ENCODE measurements around the gene ST6GALNAC2.

Gene ST6GALNAC2

GRCh38 chr17:76584427-76585032 lies 1.1 kb downstream of the ST6GALNAC2 start:
- Mint-ChIP-seq H3K4me1 (peaks cover 8% of the 10 kb centered on the region), H3K4me3 (peak overlapping the region; percentile 63), H3K27me3 (peaks cover 31% of the 10 kb centered on the region), H3K36me3 (peaks cover 5% of the 10 kb centered on the region), H3K27ac (no peak overlapping the region), H3K9me3 (no peaks in the 10 kb centered on the region)

GRCh38 chr17:76582660-76583059 lies 3.0 kb downstream of the ST6GALNAC2 start:
- H3K4me3 Mint-ChIP-seq = no peak overlapping the region
- peaks cover 8% of the 10 kb centered on the region for H3K4me1 Mint-ChIP-seq
- peaks cover 18% of the 10 kb centered on the region for H3K27me3 Mint-ChIP-seq
- H3K36me3 Mint-ChIP-seq = no peaks in the 10 kb centered on the region
- H3K27ac Mint-ChIP-seq = no peak overlapping the region
- H3K9me3 Mint-ChIP-seq = no peaks in the 10 kb centered on the region

DNA sequence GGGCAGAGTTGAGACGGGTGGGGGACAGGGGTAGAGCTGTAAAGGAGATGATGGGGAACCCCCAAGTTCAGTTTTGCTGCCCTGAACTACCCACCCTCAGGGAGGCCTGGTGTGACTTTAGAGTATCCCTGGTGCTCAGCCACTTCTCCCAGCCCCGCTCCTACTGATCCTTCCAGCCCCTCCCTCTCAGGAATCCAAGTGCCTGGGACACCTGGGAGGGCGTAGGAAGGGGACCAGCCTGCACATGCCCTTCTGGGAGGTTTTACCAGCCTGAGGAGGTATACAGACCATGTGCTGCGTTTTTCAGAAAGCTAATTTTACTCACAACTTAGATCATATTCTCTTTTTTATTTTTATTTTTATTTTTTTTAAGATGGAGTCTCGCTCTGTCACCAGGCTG lies 4.1 kb downstream of the ST6GALNAC2 start:
- no peaks in the 10 kb centered on the region for H3K4me1 Mint-ChIP-seq
- peaks cover 10% of the 10 kb centered on the region for H3K27me3 Mint-ChIP-seq
- no peaks in the 10 kb centered on the region for H3K36me3 Mint-ChIP-seq
- no peak overlapping the region for H3K4me3 Mint-ChIP-seq
- no peaks in the 10 kb centered on the region for H3K9me3 Mint-ChIP-seq
- H3K27ac Mint-ChIP-seq = no peak overlapping the region

GRCh38 chr17:76579281-76579680 lies 6.4 kb downstream of the ST6GALNAC2 start:
- Mint-ChIP-seq H3K36me3 (no peaks in the 10 kb centered on the region), H3K27ac (no peak overlapping the region), H3K27me3 (peaks cover 10% of the 10 kb centered on the region), H3K4me1 (no peaks in the 10 kb centered on the region), H3K4me3 (no peak overlapping the region), H3K9me3 (no peaks in the 10 kb centered on the region)

GRCh38 chr17:76578376-76578775 lies 7.3 kb downstream of the ST6GALNAC2 start:
- no peaks in the 10 kb centered on the region for H3K36me3 Mint-ChIP-seq
- H3K4me1 Mint-ChIP-seq = no peaks in the 10 kb centered on the region
- no peak overlapping the region for H3K4me3 Mint-ChIP-seq
- H3K27me3 Mint-ChIP-seq = peaks cover 5% of the 10 kb centered on the region
- H3K27ac Mint-ChIP-seq = no peak overlapping the region
- no peaks in the 10 kb centered on the region for H3K9me3 Mint-ChIP-seq

- Mint-ChIP-seq H3K27ac (no peak overlapping the region), H3K36me3 (no peaks in the 10 kb centered on the region), H3K27me3 (peaks cover 5% of the 10 kb centered on the region), H3K4me3 (no peak overlapping the region), H3K9me3 (no peaks in the 10 kb centered on the region), H3K4me1 (no peaks in the 10 kb centered on the region)
Observed at GRCh38 chr17:76577876-76578275, 7.8 kb downstream of the ST6GALNAC2 start.

GRCh38 chr17:76576189-76576588 lies 9.5 kb downstream of the ST6GALNAC2 start:
- Mint-ChIP-seq H3K9me3 (no peaks in the 10 kb centered on the region), H3K4me1 (no peaks in the 10 kb centered on the region), H3K27me3 (no peaks in the 10 kb centered on the region), H3K36me3 (no peaks in the 10 kb centered on the region), H3K27ac (peak overlapping the region; percentile 24), H3K4me3 (no peak overlapping the region)

- Mint-ChIP-seq H3K27ac (no peak overlapping the region), H3K36me3 (no peaks in the 10 kb centered on the region), H3K4me3 (no peak overlapping the region), H3K27me3 (no peaks in the 10 kb centered on the region), H3K4me1 (no peaks in the 10 kb centered on the region), H3K9me3 (no peaks in the 10 kb centered on the region)
Observed at GRCh38 chr17:76575570-76575969, 10.1 kb downstream of the ST6GALNAC2 start.

DNA sequence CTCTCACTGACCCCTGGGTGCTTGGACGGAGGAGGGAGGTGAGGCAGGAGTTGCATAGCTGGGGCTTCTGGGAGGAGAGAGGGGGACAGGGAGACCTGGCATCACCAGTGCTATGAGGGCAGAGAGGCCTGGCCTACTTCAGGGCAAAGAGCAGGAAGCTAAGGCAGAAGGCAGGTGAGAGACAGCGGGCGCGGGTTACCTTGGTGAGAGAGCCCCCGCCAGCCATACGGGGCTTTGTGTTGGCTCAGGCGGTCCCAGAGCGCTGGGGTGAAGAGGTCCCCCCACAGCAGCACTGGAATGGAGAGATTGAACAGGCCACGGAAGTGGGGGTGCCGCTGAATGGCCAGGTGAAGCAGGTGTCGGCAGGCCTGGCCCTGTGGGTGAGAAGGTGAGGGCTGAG lies 11.5 kb downstream of the ST6GALNAC2 start:
- Mint-ChIP-seq H3K27me3 (no peaks in the 10 kb centered on the region), H3K9me3 (no peaks in the 10 kb centered on the region), H3K27ac (no peak overlapping the region), H3K4me1 (no peaks in the 10 kb centered on the region), H3K36me3 (no peaks in the 10 kb centered on the region), H3K4me3 (no peak overlapping the region)

- Mint-ChIP-seq H3K4me3 (no peak overlapping the region), H3K27me3 (no peaks in the 10 kb centered on the region), H3K27ac (no peak overlapping the region), H3K9me3 (no peaks in the 10 kb centered on the region), H3K36me3 (no peaks in the 10 kb centered on the region), H3K4me1 (peaks cover 6% of the 10 kb centered on the region)
Observed at GRCh38 chr17:76573096-76573495, 12.6 kb downstream of the ST6GALNAC2 start.

DNA sequence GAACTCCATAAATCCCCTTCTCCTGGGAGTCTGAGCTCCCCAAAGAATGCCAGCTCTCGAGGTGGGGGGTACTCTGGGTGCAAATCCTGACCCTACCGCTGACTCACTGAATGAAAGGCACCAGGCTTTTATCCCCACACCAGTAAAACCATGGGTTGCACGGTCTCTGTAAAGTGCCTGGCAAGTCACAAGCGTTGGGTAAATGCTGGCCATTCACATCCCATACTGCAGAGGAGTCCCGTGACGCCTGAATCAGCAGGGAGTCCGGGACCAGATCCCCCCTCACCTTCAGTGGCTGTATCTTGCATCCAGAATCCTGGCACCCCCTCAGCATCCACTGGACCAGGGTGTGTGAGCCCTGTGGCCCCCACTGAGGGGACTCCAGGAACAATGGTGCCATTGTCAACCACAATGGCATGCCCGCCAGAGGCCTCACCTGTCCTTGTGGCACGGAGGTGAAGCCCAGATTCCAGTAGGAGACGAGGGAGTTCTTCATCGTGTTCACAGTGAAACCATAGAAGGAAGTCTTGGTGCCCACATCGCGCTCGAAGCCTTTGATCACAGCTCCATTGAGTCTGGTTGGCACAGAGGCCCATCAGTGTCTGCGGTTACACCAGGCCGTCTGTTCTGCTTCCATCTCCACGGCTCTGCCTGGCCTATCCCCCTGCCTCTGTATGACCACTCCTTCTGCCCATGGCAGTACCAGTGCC lies 13.3 kb downstream of the ST6GALNAC2 start:
- no peaks in the 10 kb centered on the region for H3K36me3 Mint-ChIP-seq
- peaks cover 12% of the 10 kb centered on the region for H3K4me1 Mint-ChIP-seq
- H3K4me3 Mint-ChIP-seq = no peak overlapping the region
- H3K27me3 Mint-ChIP-seq = no peaks in the 10 kb centered on the region
- H3K27ac Mint-ChIP-seq = no peak overlapping the region
- H3K9me3 Mint-ChIP-seq = no peaks in the 10 kb centered on the region

- Mint-ChIP-seq H3K36me3 (peaks cover 4% of the 10 kb centered on the region), H3K9me3 (no peaks in the 10 kb centered on the region), H3K27me3 (no peaks in the 10 kb centered on the region), H3K27ac (no peak overlapping the region), H3K4me1 (peaks cover 23% of the 10 kb centered on the region), H3K4me3 (no peak overlapping the region)
Observed at GRCh38 chr17:76570877-76571471, 14.7 kb downstream of the ST6GALNAC2 start.

- no peaks in the 10 kb centered on the region for H3K9me3 Mint-ChIP-seq
- H3K36me3 Mint-ChIP-seq = peaks cover 9% of the 10 kb centered on the region
- no peak overlapping the region for H3K4me3 Mint-ChIP-seq
- no peak overlapping the region for H3K27ac Mint-ChIP-seq
- peaks cover 28% of the 10 kb centered on the region for H3K4me1 Mint-ChIP-seq
- H3K27me3 Mint-ChIP-seq = no peaks in the 10 kb centered on the region
Observed at GRCh38 chr17:76570457-76570856, 15.2 kb downstream of the ST6GALNAC2 start.

DNA sequence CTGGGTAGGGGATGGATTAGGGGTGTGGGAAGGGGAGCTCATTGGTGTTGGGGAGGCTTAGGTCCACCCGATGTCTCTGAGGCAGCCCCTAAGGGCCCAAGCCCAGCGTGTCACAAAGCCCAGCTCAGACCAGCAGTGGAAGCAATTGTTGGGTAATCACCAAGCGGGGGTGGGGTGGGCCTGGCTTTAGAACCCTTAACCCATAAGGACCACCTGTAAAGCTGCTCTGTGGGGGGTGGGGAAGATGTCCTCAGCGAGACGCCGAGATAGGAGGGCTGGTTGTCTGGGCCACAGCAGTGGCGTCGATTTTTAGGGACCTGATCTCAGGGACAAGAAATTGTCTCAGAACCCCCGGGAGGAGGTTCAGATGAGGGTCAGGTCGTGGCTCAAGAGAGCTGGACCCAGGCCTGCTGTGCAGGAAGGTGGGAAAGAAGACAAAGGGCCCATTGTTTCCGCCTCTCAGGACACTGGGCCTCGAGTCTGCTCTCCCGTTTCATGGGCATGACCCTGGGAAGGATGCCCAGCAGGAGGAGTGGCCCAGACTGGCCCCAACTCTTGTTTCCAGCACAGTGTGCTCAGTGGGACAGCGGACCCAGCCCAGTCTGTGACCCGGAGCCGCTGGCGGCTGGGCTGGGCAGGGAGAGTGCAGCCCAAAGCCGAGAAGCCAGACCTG lies 15.9 kb downstream of the ST6GALNAC2 start:
- no peak overlapping the region for H3K27ac Mint-ChIP-seq
- H3K4me3 Mint-ChIP-seq = no peak overlapping the region
- no peaks in the 10 kb centered on the region for H3K27me3 Mint-ChIP-seq
- no peaks in the 10 kb centered on the region for H3K9me3 Mint-ChIP-seq
- H3K36me3 Mint-ChIP-seq = peaks cover 13% of the 10 kb centered on the region
- H3K4me1 Mint-ChIP-seq = peaks cover 35% of the 10 kb centered on the region

DNA sequence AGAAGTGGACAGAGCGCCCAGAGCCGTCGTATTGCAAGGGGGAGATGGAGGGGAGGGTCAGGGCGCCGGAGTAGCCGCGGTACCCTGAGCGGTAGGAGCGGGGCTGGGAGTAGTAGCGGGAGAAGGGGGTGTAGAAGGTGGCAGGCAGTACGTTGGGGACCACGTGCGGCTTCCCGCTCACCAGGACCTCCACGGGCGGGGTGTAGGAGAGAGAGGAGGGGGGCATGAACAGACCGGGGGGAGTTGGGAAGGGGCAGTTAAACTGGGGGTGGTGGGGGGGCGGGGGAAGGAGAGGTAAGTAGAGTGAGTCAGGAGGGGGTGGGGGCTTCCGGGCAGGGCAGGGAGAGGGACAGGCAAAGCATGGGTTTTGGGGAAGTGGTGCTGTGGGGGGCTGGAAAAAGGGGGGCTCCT lies 16.8 kb downstream of the ST6GALNAC2 start:
- no peak overlapping the region for H3K4me3 Mint-ChIP-seq
- no peaks in the 10 kb centered on the region for H3K27me3 Mint-ChIP-seq
- peaks cover 39% of the 10 kb centered on the region for H3K4me1 Mint-ChIP-seq
- no peaks in the 10 kb centered on the region for H3K9me3 Mint-ChIP-seq
- peaks cover 13% of the 10 kb centered on the region for H3K36me3 Mint-ChIP-seq
- H3K27ac Mint-ChIP-seq = no peak overlapping the region

Measured in activated naive CD4-positive, alpha-beta T cell treated with anti-CD3 and anti-CD28 coated beads, Interleukin-2, amount 50 U/mL, for 24 hours (primary cell).